IMR-90 (cell line): ENCODE measurements around the gene TCERG1L. TPM values are rescaled to one million over a fixed set of nuclear protein-coding genes. Genes with fewer than 3 reads are reported as not detected.

Source experiments
- ATAC-seq: fragments of 200-7000 bp; cut with Tn5 transposase; 2 replicates; pipeline ENCODE4 v1.9.1; 2020; ENCODE audit warnings: low read depth, mild to moderate bottlenecking, moderate library complexity
- BruUV-seq: library from RNA; stranded (reverse); fragments of 400-500 nt; replicated peaks from 2 replicates; lab custom pipeline; 2021; lab: Mats Ljungman, UMichigan
- CTCF ChIA-PET: fragments of 300-600 bp; formaldehyde crosslinking; extraction: SDS; loops from one replicate; lab custom pipeline; 2021; ENCODE audit warnings: antibody characterized with exemption; lab: Yijun Ruan, JAX
- POLR2A ChIA-PET: fragments of 300-600 bp; sonication (Branson Sonifier 250); formaldehyde crosslinking; loops from one replicate; lab custom pipeline; 2022; ENCODE audit warnings: antibody characterized with exemption; ENCODE audit not compliant: unreplicated experiment; lab: Charles Lee
- DNase-seq: peaks from one replicate; pipeline ENCODE4 v3.0.0; 2013
- H2AFZ ChIP-seq: replicated peaks from 2 replicates; pipeline ENCODE3; 2013; ENCODE audit warnings: low read length, mild to moderate bottlenecking; ENCODE audit not compliant: poor library complexity
- H2AK5ac ChIP-seq: 2 replicates; pipeline ENCODE4 v1.6.1; 2013; ENCODE audit warnings: low read depth, low read length, inconsistent platforms
- H2AK9ac ChIP-seq: replicated peaks from 2 replicates; pipeline ENCODE3; 2013; ENCODE audit warnings: mild to moderate bottlenecking, low read depth, low read length, moderate library complexity; ENCODE audit not compliant: poor library complexity
- H2BK120ac ChIP-seq: 2 replicates; pipeline ENCODE4 v1.6.1; 2013; ENCODE audit warnings: low read depth, low read length, inconsistent platforms
- H2BK15ac ChIP-seq: 3 replicates; pipeline ENCODE4 v1.6.1; 2013; ENCODE audit warnings: low read depth, low read length, inconsistent platforms
- H2BK20ac ChIP-seq: 2 replicates; pipeline ENCODE4 v1.6.1; 2013; ENCODE audit warnings: low read depth, mild to moderate bottlenecking, inconsistent platforms, low read length, moderate library complexity
- H2BK5ac ChIP-seq: 2 replicates; pipeline ENCODE4 v1.6.1; 2013; ENCODE audit warnings: mild to moderate bottlenecking, low read depth, low read length, inconsistent platforms; ENCODE audit not compliant: poor library complexity, severe bottlenecking
- H3K14ac ChIP-seq: replicated peaks from 2 replicates; pipeline ENCODE4 v1.6.1; 2013; ENCODE audit warnings: low read depth, low read length, inconsistent platforms
- H3K18ac ChIP-seq: 2 replicates; pipeline ENCODE4 v1.6.1; 2013; ENCODE audit warnings: low read depth, low read length, control low read depth
- H3K23ac ChIP-seq: 2 replicates; pipeline ENCODE4 v1.6.1; 2013; ENCODE audit warnings: low read depth, low read length, inconsistent platforms
- H3K27ac ChIP-seq: 2 replicates; pipeline ENCODE4 v1.5.1; 2013; ENCODE audit warnings: mild to moderate bottlenecking, control low read depth, low read length; ENCODE audit not compliant: insufficient read depth
- H3K27me3 ChIP-seq: 2 replicates; pipeline ENCODE4 v1.6.1; 2013; ENCODE audit warnings: low read length; ENCODE audit not compliant: control insufficient read depth, insufficient read depth
- H3K36me3 ChIP-seq: 2 replicates; pipeline ENCODE4 v1.6.1; 2013; ENCODE audit warnings: low read length, mixed read lengths; ENCODE audit not compliant: control insufficient read depth, insufficient read depth
- H3K4ac ChIP-seq: 2 replicates; pipeline ENCODE4 v1.6.1; 2013; ENCODE audit warnings: low read depth, low read length, inconsistent platforms
- H3K4me1 ChIP-seq: 2 replicates; pipeline ENCODE4 v1.6.1; 2013; ENCODE audit warnings: low read length, mixed read lengths; ENCODE audit not compliant: control insufficient read depth, insufficient read depth
- H3K4me2 ChIP-seq: 2 replicates; pipeline ENCODE4 v1.6.1; 2013; ENCODE audit warnings: low read depth, mild to moderate bottlenecking, control low read depth, low read length, moderate library complexity
- H3K4me3 ChIP-seq: 2 replicates; pipeline ENCODE4 v1.5.1; 2013; ENCODE audit warnings: low read depth, mild to moderate bottlenecking, control low read depth, low read length, moderate library complexity; ENCODE audit not compliant: insufficient read depth
- H3K56ac ChIP-seq: 2 replicates; pipeline ENCODE4 v1.6.1; 2013; ENCODE audit warnings: low read length, inconsistent platforms; ENCODE audit not compliant: insufficient read depth; ENCODE audit errors: extremely low read depth
- H3K79me1 ChIP-seq, 2 experiments: 2 replicates each; pipeline ENCODE4 v1.6.1; 2013; ENCODE audit warnings: low read length in 2 of 2, inconsistent platforms in 1 of 2, low read depth in 1 of 2
- H3K9ac ChIP-seq: 2 replicates; pipeline ENCODE4 v1.6.1; 2013; ENCODE audit warnings: low read depth, low read length, control low read depth
- H3K9me1 ChIP-seq: 2 replicates; pipeline ENCODE4 v1.6.1; 2013; ENCODE audit warnings: low read length, inconsistent platforms; ENCODE audit not compliant: insufficient read depth
- H3K9me3 ChIP-seq: 2 replicates; pipeline ENCODE4 v1.6.1; 2013; ENCODE audit warnings: low read length; ENCODE audit not compliant: control insufficient read depth, insufficient read depth
- H4K20me1 ChIP-seq: 2 replicates; pipeline ENCODE4 v1.6.1; 2013; ENCODE audit warnings: low read length, inconsistent platforms; ENCODE audit not compliant: insufficient read depth
- H4K5ac ChIP-seq: 2 replicates; pipeline ENCODE4 v1.6.1; 2013; ENCODE audit warnings: mild to moderate bottlenecking, low read depth, low read length, control low read depth
- H4K8ac ChIP-seq, 2 experiments: 2 replicates each; pipeline ENCODE4 v1.6.1; 2013; ENCODE audit warnings: low read depth in 2 of 2, low read length in 2 of 2, control low read depth in 1 of 2, inconsistent platforms in 1 of 2
- H4K91ac ChIP-seq: 2 replicates; pipeline ENCODE4 v1.6.1; 2013; ENCODE audit warnings: low read depth, low read length, inconsistent platforms; ENCODE audit not compliant: insufficient read depth
- CEBPB ChIP-seq: IDR thresholded peaks from 2 replicates; pipeline ENCODE4 v1.6.1; 2012; ENCODE audit warnings: low read depth, low read length, improper control_type of control experiment
- CHD1 ChIP-seq: IDR thresholded peaks from 2 replicates; pipeline ENCODE4 v1.6.1; 2012; ENCODE audit warnings: low read depth, low read length, improper control_type of control experiment
- CTCF ChIP-seq: conservative IDR thresholded peaks from 2 replicates; pipeline ENCODE4 v1.5.1; 2012; ENCODE audit warnings: mild to moderate bottlenecking, low read depth, low read length, improper control_type of control experiment
- ELK1 ChIP-seq: fragments of 150-350 bp; IDR thresholded peaks from 2 replicates; pipeline ENCODE4 v1.6.1; 2016; ENCODE audit warnings: low read depth, mild to moderate bottlenecking, low read length, moderate library complexity, borderline replicate concordance
- FOS ChIP-seq: fragments of 150-350 bp; IDR thresholded peaks from 2 replicates; pipeline ENCODE4 v1.6.1; 2016; ENCODE audit warnings: low read depth, low read length
- MAFK ChIP-seq: IDR thresholded peaks from 2 replicates; pipeline ENCODE4 v1.6.1; 2012; ENCODE audit warnings: low read depth, low read length, improper control_type of control experiment
- MAZ ChIP-seq: IDR thresholded peaks from 2 replicates; pipeline ENCODE4 v1.6.1; 2012; ENCODE audit warnings: low read depth, mild to moderate bottlenecking, low read length, improper control_type of control experiment, moderate library complexity, borderline replicate concordance
- MXI1 ChIP-seq: IDR thresholded peaks from 2 replicates; pipeline ENCODE4 v1.6.1; 2012; ENCODE audit warnings: low read depth, mild to moderate bottlenecking, low read length, moderate library complexity, borderline replicate concordance
- NFE2L2 ChIP-seq: fragments of 150-350 bp; IDR thresholded peaks from 2 replicates; pipeline ENCODE4 v1.6.1; 2016; ENCODE audit warnings: low read depth, mild to moderate bottlenecking, low read length
- POLR2A ChIP-seq: IDR thresholded peaks from 2 replicates; pipeline ENCODE4 v1.6.1; 2012; ENCODE audit warnings: mild to moderate bottlenecking, low read depth, low read length
- RAD21 ChIP-seq: IDR thresholded peaks from 2 replicates; pipeline ENCODE4 v1.6.1; 2012; ENCODE audit warnings: low read length, improper control_type of control experiment
- RCOR1 ChIP-seq: IDR thresholded peaks from 2 replicates; pipeline ENCODE4 v1.6.1; 2012; ENCODE audit warnings: mild to moderate bottlenecking, low read length, improper control_type of control experiment; ENCODE audit not compliant: insufficient replicate concordance
- RFX5 ChIP-seq: IDR thresholded peaks from 2 replicates; pipeline ENCODE4 v1.8.0; 2012; ENCODE audit warnings: low read depth, mild to moderate bottlenecking, low read length, moderate library complexity
- SMC3 ChIP-seq: fragments of 150-350 bp; IDR thresholded peaks from 2 replicates; pipeline ENCODE4 v1.6.1; 2016; ENCODE audit warnings: low read depth, mild to moderate bottlenecking, antibody characterized with exemption, low read length, moderate library complexity
- USF2 ChIP-seq: fragments of 150-350 bp; IDR thresholded peaks from 2 replicates; pipeline ENCODE4 v1.6.1; 2017; ENCODE audit warnings: mild to moderate bottlenecking, antibody characterized with exemption, low read length, low read depth
- WGBS, 2 experiments: methylation state at CpG; one replicate each; pipeline versions ENCODE4 v1.1.5 to v1.1.7; 2013; ENCODE audit warnings: missing lambda C conversion rate in 2 of 2; ENCODE audit not compliant: insufficient read length in 1 of 2; ENCODE audit errors: extremely low coverage in 2 of 2; 5-methylcytosine and 5-hydroxymethylcytosine counted together
- dilution Hi-C: fragments of 300-500 bp; cut with HindIII; formaldehyde crosslinking; loops from one replicate; pipeline ENCODE4 v1.14.3; 2018; ENCODE audit warnings: low sequenced_read_pairs; ENCODE audit not compliant: unreplicated experiment
- in situ Hi-C: fragments of 300-500 bp; cut with MboI; formaldehyde crosslinking; loops from 3 replicates; pipeline ENCODE4 v1.14.3; 2019; ENCODE audit warnings: low sequenced_read_pairs, inconsistent platforms, mixed read lengths
- intact Hi-C: fragments of 100-400 bp; cut with micrococcal nuclease; formaldehyde crosslinking; loops from 2 replicates; pipeline ENCODE4 v1.10.0; 2022
- polyA plus RNA-seq, 3 experiments: library from polyadenylated mRNA; depleted of rRNA; stranded (reverse); fragments of >200 nt; gene quantifications; 2 replicates each; pipeline ENCODE4 v1.2.3, GENCODE V29; 2012; ENCODE audit warnings: low replicate concordance in 1 of 3
- total RNA-seq: library from RNA; depleted of rRNA; stranded (reverse); fragments of >200 nt; gene quantifications from 2 replicates; pipeline ENCODE4 v1.2.3, GENCODE V29; 2012

TCERG1L gene
- total and polyA plus RNA-seq, 2 of the 4 experiments (the other 2 are of a cell fraction), result not detected

- DNase-seq (no peak), ATAC-seq (no peak)
- H2AK9ac ChIP-seq, result no peak overlapping the region
- H3K4me2 ChIP-seq, result no peak overlapping the region
- no peak overlapping the region for H2AFZ ChIP-seq
- H3K27me3 ChIP-seq, result no peaks in the 10 kb centered on the region
- no peak overlapping the region for H2AK5ac ChIP-seq
- CTCF ChIA-PET, result no interaction called here
- no peak overlapping the region for H4K5ac ChIP-seq
- H3K27ac ChIP-seq, result no peak overlapping the region
- dilution Hi-C loops (no loop called here), intact Hi-C loops (no loop called here), in situ Hi-C loops (no loop called here)
- no peaks in the 10 kb centered on the region for H3K9me1 ChIP-seq
- H2BK20ac ChIP-seq, result no peak overlapping the region
- H2BK120ac ChIP-seq, result no peak overlapping the region
- WGBS, 2 experiments, result 53% methylated on average over 3 of the region's 13 CpGs; no CpG with 5 or more reads in 1 of the 2 experiments
- no peak overlapping the region for H4K8ac ChIP-seq
- no peaks in the 10 kb centered on the region for H3K36me3 ChIP-seq
- H2BK5ac ChIP-seq, result no peak overlapping the region
- H3K18ac ChIP-seq, result no peak overlapping the region
- no peaks in the 10 kb centered on the region for H3K79me1 ChIP-seq
- no peaks in the 10 kb centered on the region for H4K20me1 ChIP-seq
- POLR2A ChIA-PET, result no interaction called here
- no peak overlapping the region for H3K4ac ChIP-seq
- H3K56ac ChIP-seq, result no peak overlapping the region
- H2BK15ac ChIP-seq, result no peak overlapping the region
- no TSS peak for BruUV-seq
- H4K91ac ChIP-seq, result no peak overlapping the region
- no peak for TF ChIP-seq ELK1
- TF ChIP-seq NFE2L2, result no peak
- TF ChIP-seq CEBPB, result no peak
- TF ChIP-seq FOS, result no peak
- no peak for TF ChIP-seq RCOR1
- no peak for TF ChIP-seq SMC3
- TF ChIP-seq RAD21, result no peak
- no peak for TF ChIP-seq MXI1
- TF ChIP-seq POLR2A, result no peak
- TF ChIP-seq MAFK, result no peak
- no peak for TF ChIP-seq CHD1
- TF ChIP-seq CTCF, result no peak
- TF ChIP-seq USF2, result no peak
- no peak for TF ChIP-seq MAZ
- no peak for TF ChIP-seq RFX5
- H3K4me3 ChIP-seq, result no peak overlapping the region
- H3K9me3 ChIP-seq, result peaks cover 43% of the 10 kb centered on the region
- H3K14ac ChIP-seq, result no peak overlapping the region
- no peaks in the 10 kb centered on the region for H3K4me1 ChIP-seq
- no peak overlapping the region for H3K9ac ChIP-seq
- no peak overlapping the region for H3K23ac ChIP-seq
These were observed 47.4 kb upstream of the TCERG1L start for GRCh38 chr10:131358741-131359442.
